IMR-90 (cell line): ENCODE measurements around the gene CACNA1D. TPM values are rescaled to one million over a fixed set of nuclear protein-coding genes. Genes with fewer than 3 reads are reported as not detected.

Experiments used
- ATAC-seq: fragments of 200-7000 bp; cut with Tn5 transposase; 2 replicates; pipeline ENCODE4 v1.9.1; 2020; ENCODE audit warnings: low read depth, mild to moderate bottlenecking, moderate library complexity
- BruUV-seq: library from RNA; stranded (reverse); fragments of 400-500 nt; replicated peaks from 2 replicates; lab custom pipeline; 2021; lab: Mats Ljungman, UMichigan
- CTCF ChIA-PET: fragments of 300-600 bp; formaldehyde crosslinking; extraction: SDS; loops from one replicate; lab custom pipeline; 2021; ENCODE audit warnings: antibody characterized with exemption; lab: Yijun Ruan, JAX
- POLR2A ChIA-PET: fragments of 300-600 bp; sonication (Branson Sonifier 250); formaldehyde crosslinking; loops from one replicate; lab custom pipeline; 2022; ENCODE audit warnings: antibody characterized with exemption; ENCODE audit not compliant: unreplicated experiment; lab: Charles Lee
- DNase-seq: peaks from one replicate; pipeline ENCODE4 v3.0.0; 2013
- H2AFZ ChIP-seq: replicated peaks from 2 replicates; pipeline ENCODE3; 2013; ENCODE audit warnings: low read length, mild to moderate bottlenecking; ENCODE audit not compliant: poor library complexity
- H2AK5ac ChIP-seq: 2 replicates; pipeline ENCODE4 v1.6.1; 2013; ENCODE audit warnings: low read depth, low read length, inconsistent platforms
- H2AK9ac ChIP-seq: replicated peaks from 2 replicates; pipeline ENCODE3; 2013; ENCODE audit warnings: mild to moderate bottlenecking, low read depth, low read length, moderate library complexity; ENCODE audit not compliant: poor library complexity
- H2BK120ac ChIP-seq: 2 replicates; pipeline ENCODE4 v1.6.1; 2013; ENCODE audit warnings: low read depth, low read length, inconsistent platforms
- H2BK15ac ChIP-seq: 3 replicates; pipeline ENCODE4 v1.6.1; 2013; ENCODE audit warnings: low read depth, low read length, inconsistent platforms
- H2BK20ac ChIP-seq: 2 replicates; pipeline ENCODE4 v1.6.1; 2013; ENCODE audit warnings: low read depth, mild to moderate bottlenecking, inconsistent platforms, low read length, moderate library complexity
- H2BK5ac ChIP-seq: 2 replicates; pipeline ENCODE4 v1.6.1; 2013; ENCODE audit warnings: mild to moderate bottlenecking, low read depth, low read length, inconsistent platforms; ENCODE audit not compliant: poor library complexity, severe bottlenecking
- H3K14ac ChIP-seq: replicated peaks from 2 replicates; pipeline ENCODE4 v1.6.1; 2013; ENCODE audit warnings: low read depth, low read length, inconsistent platforms
- H3K18ac ChIP-seq: 2 replicates; pipeline ENCODE4 v1.6.1; 2013; ENCODE audit warnings: low read depth, low read length, control low read depth
- H3K23ac ChIP-seq: 2 replicates; pipeline ENCODE4 v1.6.1; 2013; ENCODE audit warnings: low read depth, low read length, inconsistent platforms
- H3K27ac ChIP-seq: 2 replicates; pipeline ENCODE4 v1.5.1; 2013; ENCODE audit warnings: mild to moderate bottlenecking, control low read depth, low read length; ENCODE audit not compliant: insufficient read depth
- H3K27me3 ChIP-seq: 2 replicates; pipeline ENCODE4 v1.6.1; 2013; ENCODE audit warnings: low read length; ENCODE audit not compliant: control insufficient read depth, insufficient read depth
- H3K36me3 ChIP-seq: 2 replicates; pipeline ENCODE4 v1.6.1; 2013; ENCODE audit warnings: low read length, mixed read lengths; ENCODE audit not compliant: control insufficient read depth, insufficient read depth
- H3K4ac ChIP-seq: 2 replicates; pipeline ENCODE4 v1.6.1; 2013; ENCODE audit warnings: low read depth, low read length, inconsistent platforms
- H3K4me1 ChIP-seq: 2 replicates; pipeline ENCODE4 v1.6.1; 2013; ENCODE audit warnings: low read length, mixed read lengths; ENCODE audit not compliant: control insufficient read depth, insufficient read depth
- H3K4me2 ChIP-seq: 2 replicates; pipeline ENCODE4 v1.6.1; 2013; ENCODE audit warnings: low read depth, mild to moderate bottlenecking, control low read depth, low read length, moderate library complexity
- H3K4me3 ChIP-seq: 2 replicates; pipeline ENCODE4 v1.5.1; 2013; ENCODE audit warnings: low read depth, mild to moderate bottlenecking, control low read depth, low read length, moderate library complexity; ENCODE audit not compliant: insufficient read depth
- H3K56ac ChIP-seq: 2 replicates; pipeline ENCODE4 v1.6.1; 2013; ENCODE audit warnings: low read length, inconsistent platforms; ENCODE audit not compliant: insufficient read depth; ENCODE audit errors: extremely low read depth
- H3K79me1 ChIP-seq, 2 experiments: 2 replicates each; pipeline ENCODE4 v1.6.1; 2013; ENCODE audit warnings: low read length in 2 of 2, inconsistent platforms in 1 of 2, low read depth in 1 of 2
- H3K9ac ChIP-seq: 2 replicates; pipeline ENCODE4 v1.6.1; 2013; ENCODE audit warnings: low read depth, low read length, control low read depth
- H3K9me1 ChIP-seq: 2 replicates; pipeline ENCODE4 v1.6.1; 2013; ENCODE audit warnings: low read length, inconsistent platforms; ENCODE audit not compliant: insufficient read depth
- H3K9me3 ChIP-seq: 2 replicates; pipeline ENCODE4 v1.6.1; 2013; ENCODE audit warnings: low read length; ENCODE audit not compliant: control insufficient read depth, insufficient read depth
- H4K20me1 ChIP-seq: 2 replicates; pipeline ENCODE4 v1.6.1; 2013; ENCODE audit warnings: low read length, inconsistent platforms; ENCODE audit not compliant: insufficient read depth
- H4K5ac ChIP-seq: 2 replicates; pipeline ENCODE4 v1.6.1; 2013; ENCODE audit warnings: mild to moderate bottlenecking, low read depth, low read length, control low read depth
- H4K8ac ChIP-seq, 2 experiments: 2 replicates each; pipeline ENCODE4 v1.6.1; 2013; ENCODE audit warnings: low read depth in 2 of 2, low read length in 2 of 2, control low read depth in 1 of 2, inconsistent platforms in 1 of 2
- H4K91ac ChIP-seq: 2 replicates; pipeline ENCODE4 v1.6.1; 2013; ENCODE audit warnings: low read depth, low read length, inconsistent platforms; ENCODE audit not compliant: insufficient read depth
- BHLHE40 ChIP-seq: fragments of 150-350 bp; IDR thresholded peaks from 2 replicates; pipeline ENCODE4 v1.6.1; 2016; ENCODE audit warnings: mild to moderate bottlenecking, low read depth, low read length
- CEBPB ChIP-seq: IDR thresholded peaks from 2 replicates; pipeline ENCODE4 v1.6.1; 2012; ENCODE audit warnings: low read depth, low read length, improper control_type of control experiment
- CTCF ChIP-seq: conservative IDR thresholded peaks from 2 replicates; pipeline ENCODE4 v1.5.1; 2012; ENCODE audit warnings: mild to moderate bottlenecking, low read depth, low read length, improper control_type of control experiment
- MAZ ChIP-seq: IDR thresholded peaks from 2 replicates; pipeline ENCODE4 v1.6.1; 2012; ENCODE audit warnings: low read depth, mild to moderate bottlenecking, low read length, improper control_type of control experiment, moderate library complexity, borderline replicate concordance
- MXI1 ChIP-seq: IDR thresholded peaks from 2 replicates; pipeline ENCODE4 v1.6.1; 2012; ENCODE audit warnings: low read depth, mild to moderate bottlenecking, low read length, moderate library complexity, borderline replicate concordance
- NFE2L2 ChIP-seq: fragments of 150-350 bp; IDR thresholded peaks from 2 replicates; pipeline ENCODE4 v1.6.1; 2016; ENCODE audit warnings: low read depth, mild to moderate bottlenecking, low read length
- POLR2A ChIP-seq: IDR thresholded peaks from 2 replicates; pipeline ENCODE4 v1.6.1; 2012; ENCODE audit warnings: mild to moderate bottlenecking, low read depth, low read length
- SMC3 ChIP-seq: fragments of 150-350 bp; IDR thresholded peaks from 2 replicates; pipeline ENCODE4 v1.6.1; 2016; ENCODE audit warnings: low read depth, mild to moderate bottlenecking, antibody characterized with exemption, low read length, moderate library complexity
- USF2 ChIP-seq: fragments of 150-350 bp; IDR thresholded peaks from 2 replicates; pipeline ENCODE4 v1.6.1; 2017; ENCODE audit warnings: mild to moderate bottlenecking, antibody characterized with exemption, low read length, low read depth
- WGBS, 2 experiments: methylation state at CpG; one replicate each; pipeline versions ENCODE4 v1.1.5 to v1.1.7; 2013; ENCODE audit warnings: missing lambda C conversion rate in 2 of 2; ENCODE audit not compliant: insufficient read length in 1 of 2; ENCODE audit errors: extremely low coverage in 2 of 2; 5-methylcytosine and 5-hydroxymethylcytosine counted together
- dilution Hi-C: fragments of 300-500 bp; cut with HindIII; formaldehyde crosslinking; loops from one replicate; pipeline ENCODE4 v1.14.3; 2018; ENCODE audit warnings: low sequenced_read_pairs; ENCODE audit not compliant: unreplicated experiment
- in situ Hi-C: fragments of 300-500 bp; cut with MboI; formaldehyde crosslinking; loops from 3 replicates; pipeline ENCODE4 v1.14.3; 2019; ENCODE audit warnings: low sequenced_read_pairs, inconsistent platforms, mixed read lengths
- intact Hi-C: fragments of 100-400 bp; cut with micrococcal nuclease; formaldehyde crosslinking; loops from 2 replicates; pipeline ENCODE4 v1.10.0; 2022
- polyA plus RNA-seq, 3 experiments: library from polyadenylated mRNA; depleted of rRNA; stranded (reverse); fragments of >200 nt; gene quantifications; 2 replicates each; pipeline ENCODE4 v1.2.3, GENCODE V29; 2012; ENCODE audit warnings: low replicate concordance in 1 of 3
- total RNA-seq: library from RNA; depleted of rRNA; stranded (reverse); fragments of >200 nt; gene quantifications from 2 replicates; pipeline ENCODE4 v1.2.3, GENCODE V29; 2012

CACNA1D gene
- total and polyA plus RNA-seq, 2 of the 4 experiments (the other 2 are of a cell fraction) = 0.07 TPM; not detected in 1

- Histone ChIP-seq H3K4me2 (no peak overlapping the region), H2BK15ac (no peak overlapping the region), H2BK5ac (no peak overlapping the region), H2BK20ac (no peak overlapping the region), H3K18ac (no peak overlapping the region), H3K36me3 (no peaks in the 10 kb centered on the region), H3K27ac (no peak overlapping the region), H3K27me3 (no peaks in the 10 kb centered on the region; the same call in 1 of the 2 replicates), H3K56ac (no peak overlapping the region), H3K4me3 (no peak overlapping the region), H4K91ac (no peak overlapping the region), H4K8ac (no peak overlapping the region), H2AK9ac (no peak overlapping the region), H3K23ac (no peak overlapping the region), H3K14ac (no peak overlapping the region), H3K9ac (no peak overlapping the region), H3K4ac (no peak overlapping the region), H3K9me1 (no peaks in the 10 kb centered on the region), H2AK5ac (no peak overlapping the region), H2AFZ (no peak overlapping the region), H3K79me1 (no peaks in the 10 kb centered on the region), H4K5ac (no peak overlapping the region), H4K20me1 (no peaks in the 10 kb centered on the region), H2BK120ac (no peak overlapping the region), H3K9me3 (no peaks in the 10 kb centered on the region), H3K4me1 (no peaks in the 10 kb centered on the region)
- POLR2A ChIA-PET = no interaction called here
- DNase-seq = no peak
- in situ Hi-C loops = no loop called here
- no CpG with 5 or more reads among the region's 5 CpGs for WGBS, 2 experiments
- no peak for TF ChIP-seq MXI1
- no peak for TF ChIP-seq POLR2A
- TF ChIP-seq CEBPB = no peak
- no peak for TF ChIP-seq MAZ
- TF ChIP-seq BHLHE40 = no peak
- no peak for TF ChIP-seq CTCF
- no peak for TF ChIP-seq USF2
- no peak for TF ChIP-seq SMC3
- no peak for TF ChIP-seq NFE2L2
- no peak for ATAC-seq
- dilution Hi-C loops = no loop called here
- intact Hi-C loops = no loop called here
- CTCF ChIA-PET = no interaction called here
- no TSS peak for BruUV-seq
These were observed 339.3 kb downstream of the CACNA1D start for GRCh38 chr3:53833700-53834099.
